RPMI7951 (cell line): ENCODE data around the gene OR4K1. TPM values are rescaled to one million over a fixed set of nuclear protein-coding genes. Genes with fewer than 3 reads are reported as not detected.
A peak's percentile ranks its signal among the peaks of the same experiment; 100 is the strongest.
"Not testable (repeated sequence)": the region's sequence is repeated elsewhere in the genome, so short reads cannot be mapped to it uniquely, and the experiment has no call there.

Experiments
- DNase-seq: peaks from one replicate; pipeline ENCODE4 v3.0.0-alpha.2; 2012; ENCODE audit warnings: low read depth
- total RNA-seq: library from RNA; depleted of rRNA; stranded (reverse); fragments of >200 nt; shearing (Covaris generic); gene quantifications from 2 replicates; pipeline ENCODE4 v1.2.3, GENCODE V29; 2014; rRNA removed

OR4K1 gene, protein sequence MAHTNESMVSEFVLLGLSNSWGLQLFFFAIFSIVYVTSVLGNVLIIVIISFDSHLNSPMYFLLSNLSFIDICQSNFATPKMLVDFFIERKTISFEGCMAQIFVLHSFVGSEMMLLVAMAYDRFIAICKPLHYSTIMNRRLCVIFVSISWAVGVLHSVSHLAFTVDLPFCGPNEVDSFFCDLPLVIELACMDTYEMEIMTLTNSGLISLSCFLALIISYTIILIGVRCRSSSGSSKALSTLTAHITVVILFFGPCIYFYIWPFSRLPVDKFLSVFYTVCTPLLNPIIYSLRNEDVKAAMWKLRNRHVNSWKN
- not detected in 2 replicates for total RNA-seq

DNA sequence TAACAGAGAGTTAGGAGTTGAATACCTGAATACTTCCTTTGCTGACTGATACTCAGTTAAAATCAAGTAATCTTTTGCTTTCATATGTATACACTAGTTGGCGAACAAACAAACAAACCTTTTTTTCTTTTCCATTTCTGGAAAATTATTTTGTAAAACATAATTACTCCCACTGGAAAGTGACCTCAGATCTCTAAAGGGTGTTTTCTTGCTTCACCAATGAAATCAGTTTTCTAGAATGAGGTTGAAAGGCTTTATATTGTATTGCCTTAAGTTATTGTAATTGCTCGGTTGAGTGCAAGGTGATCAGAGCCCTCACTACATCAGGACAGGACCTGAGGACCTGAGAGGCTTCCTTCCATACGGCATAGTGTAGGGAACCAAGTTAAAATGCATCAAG is at the start of gene OR4K1:
OR4K1 (plus strand) TSS at position 301 of the 400 bp plus-strand sequence. CDS start 4,750 bp downstream, outside the sequence.
- no peak for DNase-seq

DNA sequence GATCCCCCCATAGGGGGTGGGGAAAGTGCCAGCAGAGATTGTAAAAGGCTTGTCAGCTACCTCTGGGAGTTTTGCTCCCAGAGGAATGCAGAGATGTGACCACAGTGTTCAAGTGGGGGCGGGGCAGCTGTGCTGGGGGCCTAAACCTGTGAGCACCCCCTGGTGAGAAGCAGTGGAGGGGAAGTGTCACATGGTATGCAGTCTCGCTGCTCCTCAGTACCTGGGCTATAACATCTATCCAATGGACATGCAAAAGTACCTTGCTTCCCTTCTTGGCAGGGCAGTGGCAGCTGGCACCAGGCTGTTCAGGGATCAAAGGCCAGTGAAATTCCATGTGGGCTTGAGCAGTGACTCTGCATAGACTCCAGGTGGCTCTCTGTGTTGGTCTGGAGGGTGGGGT is 35.4 kb upstream of the OR4K1 start:
- no peak for DNase-seq

DNA sequence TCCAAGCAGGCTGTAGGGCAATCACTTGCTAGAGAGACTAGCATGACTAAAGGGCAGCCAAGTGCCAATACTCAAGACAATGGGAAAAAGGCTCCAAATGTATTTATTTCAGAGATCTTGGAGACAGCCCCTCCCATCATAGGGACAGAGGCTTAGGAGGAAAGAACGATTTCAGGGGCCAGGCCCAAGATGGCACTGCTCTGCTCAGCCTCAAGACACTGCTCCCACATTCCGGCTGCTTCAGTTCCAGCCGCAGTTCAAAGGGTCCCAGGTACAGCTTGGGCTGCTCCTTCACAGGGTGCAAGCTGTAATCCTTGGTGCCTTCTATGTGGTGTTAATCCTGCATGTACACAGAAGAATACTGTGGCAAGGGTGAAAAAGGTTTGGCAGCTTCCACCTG is 29.7 kb upstream of the OR4K1 start:
- DNase-seq = no peak

DNA sequence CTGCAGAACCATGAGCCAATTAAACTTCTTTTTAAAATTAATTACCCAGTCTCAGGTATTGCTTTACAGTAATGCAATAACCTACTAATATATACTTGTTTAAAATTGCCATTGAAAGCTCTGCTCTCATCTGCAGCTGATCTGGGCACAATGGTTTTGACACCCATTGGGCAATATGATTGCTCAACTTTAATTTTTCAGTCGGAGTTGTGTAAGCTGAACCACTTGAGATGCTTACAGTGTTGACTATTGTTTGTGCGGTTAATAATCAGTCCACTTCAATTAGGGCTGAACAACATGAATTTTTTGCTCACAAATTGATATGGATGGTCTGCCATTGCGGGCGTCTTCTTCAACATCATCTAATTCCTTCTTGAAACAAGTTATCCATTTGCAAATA is 28.3 kb upstream of the OR4K1 start:
- DNase-seq = no peak

DNA sequence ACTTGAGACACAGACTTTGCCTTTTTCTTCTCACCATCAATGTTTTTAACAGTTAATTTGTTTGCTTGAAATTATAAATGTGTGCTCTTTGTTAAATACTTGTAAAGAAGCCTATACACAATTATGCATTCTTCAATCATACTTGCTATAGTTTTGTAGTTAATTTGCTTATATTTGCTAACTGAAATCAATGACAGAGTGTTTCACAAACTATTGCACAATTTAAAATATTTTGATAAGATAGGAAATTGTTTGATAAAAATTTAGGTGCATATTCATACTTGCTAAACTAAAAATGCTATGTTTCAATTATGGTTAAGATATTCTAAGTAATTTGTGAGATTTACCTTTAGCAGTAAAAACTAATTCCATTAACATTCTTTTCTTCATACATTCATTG is 24.1 kb upstream of the OR4K1 start:
- no peak for DNase-seq

DNA sequence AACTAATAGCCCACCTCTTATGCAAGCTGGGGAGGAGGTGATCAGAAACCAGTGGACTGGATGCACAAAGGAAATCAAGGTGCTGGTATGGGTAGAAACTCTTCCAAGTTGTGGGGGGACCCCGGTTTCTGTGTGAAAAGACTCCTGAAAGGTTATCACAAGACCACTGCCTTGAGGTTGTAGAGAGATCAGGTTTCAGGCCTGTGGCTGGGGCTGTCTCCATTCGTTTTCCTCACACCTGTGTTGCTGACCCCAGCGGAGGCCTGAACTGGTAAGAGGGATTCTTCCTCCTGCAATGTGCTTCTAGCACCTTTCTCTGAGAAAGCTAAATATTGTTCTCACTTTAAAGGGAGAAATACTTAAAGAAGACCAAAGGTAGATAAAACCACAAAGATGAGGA is 19.6 kb upstream of the OR4K1 start:
- DNase-seq = no peak

DNA sequence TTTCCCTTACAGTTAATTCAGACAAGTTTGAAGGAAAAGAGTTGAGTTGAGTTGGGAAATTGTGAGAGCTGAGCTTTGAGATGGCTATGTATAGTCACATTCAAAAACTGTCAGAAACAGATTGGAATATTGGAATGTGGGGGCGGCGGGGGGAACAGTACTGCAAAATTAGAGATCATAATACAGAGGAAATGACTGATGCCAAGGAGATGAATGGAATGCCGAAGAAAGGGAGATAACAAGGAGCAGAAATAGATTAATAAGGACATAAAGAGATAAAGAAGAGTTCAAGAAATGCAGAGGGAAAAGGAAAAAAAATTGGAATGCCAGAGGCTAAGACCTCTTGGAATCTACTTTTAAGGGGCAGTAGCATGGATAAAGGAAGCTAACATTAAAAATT is 13.5 kb upstream of the OR4K1 start:
- DNase-seq = no peak

DNA sequence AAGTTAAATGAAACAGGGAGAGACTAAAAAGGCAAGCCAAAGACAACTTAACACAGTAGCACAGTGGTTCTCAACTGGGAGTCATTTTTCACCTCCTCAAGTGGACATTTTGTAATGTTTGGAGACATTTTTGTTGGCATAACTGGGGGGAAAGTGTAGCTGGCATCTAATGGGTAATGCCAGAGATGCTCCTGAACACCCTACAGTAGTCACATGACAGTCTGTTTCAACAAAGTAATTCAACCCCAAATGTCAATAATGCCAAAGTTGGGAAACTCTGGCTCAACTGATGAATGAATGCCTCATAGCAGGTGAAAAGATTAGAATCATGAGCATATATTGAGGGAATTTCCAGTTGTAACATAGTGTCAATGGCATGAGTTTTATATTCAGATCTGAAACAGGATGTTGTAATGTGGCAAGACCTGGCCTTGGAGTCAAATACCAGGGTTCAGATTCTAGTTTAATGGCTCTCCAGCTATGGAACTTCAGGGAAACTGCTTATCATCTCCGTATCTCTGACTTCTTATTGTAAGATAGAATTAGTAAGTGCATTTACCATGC is 12.7 kb upstream of the OR4K1 start:
- DNase-seq = no peak

DNA sequence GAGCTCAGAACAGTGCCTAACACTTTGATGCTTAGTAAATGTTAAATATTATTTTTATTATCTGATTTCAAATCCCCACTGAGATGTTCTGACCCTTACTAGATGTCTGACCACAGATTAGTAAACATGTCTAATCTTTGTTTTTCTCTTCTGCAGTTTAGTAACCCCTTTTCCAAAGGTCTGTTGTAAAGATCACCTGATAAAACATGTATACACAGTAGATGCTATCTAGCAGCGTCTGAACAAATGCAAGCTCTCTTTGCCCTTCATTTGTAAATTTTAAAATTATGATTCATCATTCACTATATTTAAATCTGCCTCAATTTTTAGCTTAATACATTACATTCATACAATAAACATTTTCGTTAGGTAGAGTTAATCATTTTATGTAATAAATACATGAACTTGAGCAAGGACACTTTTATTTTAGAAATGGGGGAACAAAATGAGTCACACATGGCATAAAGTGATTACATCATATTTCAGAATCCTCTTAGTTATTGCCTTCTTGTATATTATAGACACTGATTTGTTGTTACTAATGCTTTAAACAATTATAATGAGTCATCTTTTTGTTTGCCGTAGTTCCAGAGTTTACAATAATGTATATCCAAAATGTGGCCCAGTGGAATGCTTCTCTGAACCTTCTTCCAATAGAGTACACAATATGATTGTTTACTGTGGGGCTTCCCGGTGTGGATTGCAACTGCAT is 12.0 kb upstream of the OR4K1 start:
- DNase-seq = no peak

DNA sequence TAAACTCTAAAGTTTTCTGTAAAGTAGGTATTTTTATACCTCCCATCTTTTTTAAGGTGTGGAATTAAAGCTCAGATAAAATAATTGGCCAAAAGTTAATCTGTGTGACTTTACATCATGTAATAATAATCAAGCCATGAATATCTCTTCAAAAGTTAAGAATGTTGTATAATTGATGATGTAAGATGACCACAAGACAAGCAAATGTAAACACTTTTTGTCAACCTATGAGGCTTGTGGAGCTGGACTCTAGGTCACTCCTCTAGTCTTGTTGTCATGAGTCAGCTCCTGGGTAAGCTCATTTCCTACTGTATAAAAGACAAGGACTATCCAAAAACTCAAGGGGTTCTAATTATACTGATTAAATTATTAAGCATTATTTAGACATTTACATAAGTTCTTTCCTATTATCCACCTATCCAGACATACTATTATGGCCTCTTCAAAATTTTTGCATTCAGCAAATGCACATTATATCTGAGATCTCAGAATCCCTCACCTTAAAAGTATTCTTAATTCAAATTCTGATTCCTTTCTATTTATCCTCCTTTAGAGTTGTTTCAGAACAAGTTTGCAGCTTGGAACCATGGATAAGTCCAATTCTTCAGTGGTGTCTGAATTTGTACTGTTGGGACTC is 10.6 kb upstream of the OR4K1 start, which contains the start of gene OR4K5:
OR4K5 (plus strand) TSS at position 587 of the 637 bp plus-strand sequence; CDS start at position 587, 0 bp downstream.
- peak; percentile 21 for DNase-seq

DNA sequence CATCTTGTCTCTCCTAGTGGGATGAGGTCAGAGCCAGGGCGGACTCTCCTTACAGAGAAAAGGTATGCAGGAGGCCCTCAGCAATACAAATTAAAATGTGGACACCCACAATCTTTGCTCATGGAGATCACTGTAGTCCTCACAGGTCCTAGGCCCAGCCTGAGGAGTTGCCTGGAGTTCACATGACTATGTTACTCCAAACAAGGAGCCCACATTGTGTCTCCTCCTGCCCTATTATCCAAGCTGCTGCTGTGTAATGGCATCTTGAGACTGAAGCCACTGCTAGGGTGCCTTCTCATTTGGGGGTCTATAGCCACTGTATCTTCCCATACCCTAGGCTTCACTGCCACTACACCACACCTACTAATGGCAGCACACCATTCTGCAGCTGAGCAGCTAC is 11.0 kb downstream of the OR4K1 start:
- DNase-seq = no peak

DNA sequence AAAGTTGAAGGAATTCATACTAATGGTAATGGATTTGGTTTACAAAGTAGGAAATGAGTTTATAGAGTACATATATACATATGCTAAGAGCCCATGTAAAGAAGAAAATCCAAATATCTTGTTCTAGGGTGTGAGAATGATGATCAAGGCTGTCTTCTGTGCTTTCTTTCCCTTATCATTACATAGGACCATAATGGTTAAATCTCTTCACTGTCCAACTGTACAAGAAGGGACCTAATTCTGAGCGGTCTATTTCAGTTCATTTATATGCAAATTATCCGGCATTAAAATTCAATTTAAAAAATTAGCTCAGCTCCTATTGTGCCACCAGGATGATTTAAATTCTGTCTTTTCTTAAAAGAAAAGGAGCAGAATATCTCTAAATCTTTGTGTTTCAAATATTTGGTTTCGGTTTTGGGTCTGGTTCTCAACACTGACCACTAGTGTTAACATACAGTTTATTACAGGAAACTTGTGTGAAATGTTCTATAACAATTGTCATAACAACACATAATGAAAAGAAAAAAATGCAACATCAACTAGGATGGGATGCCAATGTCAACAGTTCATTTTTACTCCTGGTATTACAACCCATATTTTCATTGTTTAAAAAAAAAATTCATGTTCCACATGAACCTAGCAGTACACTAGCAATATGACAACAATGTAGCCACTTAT is 16.8 kb downstream of the OR4K1 start:
- peak; percentile 68 for DNase-seq

DNA sequence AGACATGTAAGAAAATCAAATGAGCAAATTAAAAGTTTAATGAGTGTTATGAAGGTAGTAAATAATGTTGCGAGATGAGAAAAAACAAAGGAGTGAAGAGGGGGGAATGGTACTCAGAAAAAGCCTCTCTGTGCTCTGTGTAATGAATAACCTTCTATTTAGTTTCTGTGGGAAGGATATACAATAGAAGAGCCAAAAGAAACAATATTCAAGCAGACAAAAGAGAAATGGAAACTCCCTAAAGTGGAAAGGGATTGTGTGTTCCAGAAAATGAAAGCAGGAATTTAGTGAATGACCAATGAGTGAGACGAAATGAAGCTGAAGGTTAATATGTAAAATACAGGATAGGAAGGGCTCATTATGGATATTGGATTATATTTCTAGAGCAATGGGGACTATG is 18.5 kb downstream of the OR4K1 start:
- peak; percentile 36 for DNase-seq

DNA sequence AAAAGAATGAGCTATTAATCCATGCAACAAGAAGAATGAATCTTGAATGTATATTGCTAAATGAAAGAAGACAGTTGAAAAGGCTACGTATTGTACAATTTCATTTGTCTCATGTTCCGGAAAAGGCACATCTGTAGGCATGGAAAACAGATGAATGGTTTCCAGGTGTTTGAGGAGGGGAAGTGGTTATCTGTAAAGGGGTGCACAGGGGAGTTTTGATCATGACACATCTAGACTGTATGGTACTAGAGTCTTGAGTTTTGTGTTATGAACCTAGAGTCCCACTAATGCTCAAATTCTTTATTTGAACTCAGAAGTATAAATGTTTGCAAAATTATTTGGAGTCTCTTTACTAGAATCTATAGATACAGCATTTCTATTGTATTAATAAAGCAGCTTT is 39.0 kb downstream of the OR4K1 start:
- DNase-seq = not testable (repeated sequence)

DNA sequence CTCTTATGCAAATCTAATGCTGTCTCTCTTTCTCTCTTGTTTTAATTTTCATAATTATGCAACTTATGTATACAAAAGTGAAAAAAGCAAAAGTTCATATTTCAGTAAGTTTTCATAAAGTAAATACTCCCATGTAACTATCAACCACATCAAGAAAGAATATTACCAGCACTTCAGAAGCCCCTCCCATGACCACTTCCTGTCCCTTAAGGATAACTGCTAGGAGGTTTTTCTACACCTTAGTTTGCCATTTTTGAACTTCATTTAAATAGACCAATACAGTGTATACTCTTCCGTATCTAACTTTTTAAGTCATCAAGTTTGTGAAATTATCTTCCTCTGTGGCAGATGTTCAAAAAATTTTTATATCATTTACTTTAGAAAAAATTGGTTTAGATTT is 44.1 kb downstream of the OR4K1 start:
- no peak for DNase-seq

DNA sequence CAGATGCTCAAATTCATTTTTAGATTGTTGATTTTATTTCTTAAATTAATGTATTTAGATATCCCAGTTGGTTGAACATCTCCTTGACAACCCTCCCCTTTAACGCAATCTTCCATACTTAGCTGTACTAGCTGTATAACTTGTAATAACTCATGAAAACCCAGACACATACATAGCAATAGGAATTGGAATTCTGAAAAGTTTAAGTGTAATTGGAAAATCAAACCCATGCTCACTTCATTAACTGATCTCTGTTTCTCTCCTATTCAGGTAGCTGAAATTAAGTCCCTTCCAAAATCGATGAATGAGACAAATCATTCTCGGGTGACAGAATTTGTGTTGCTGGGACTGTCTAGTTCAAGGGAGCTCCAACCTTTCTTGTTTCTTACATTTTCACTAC is 44.6 kb downstream of the OR4K1 start, which contains the start of gene OR4K15:
OR4K15 (plus strand) TSS at position 301 of the 400 bp plus-strand sequence; CDS start at position 301, 0 bp downstream.
- no peak for DNase-seq

Other genes starting within 250 kb of the OR4K1 start
- gene OR11H2, start 217.0 kb upstream of the OR4K1 start, total RNA-seq = 0.78 TPM in 1 of 2 replicates, not detected in the other
- gene OR4Q3, start 187.3 kb upstream of the OR4K1 start, total RNA-seq = not detected in 2 replicates
- gene OR4M1, start 157.4 kb upstream of the OR4K1 start, total RNA-seq = not detected in 2 replicates
- gene OR4N2, start 127.1 kb upstream of the OR4K1 start, total RNA-seq = under 0.01 and 0.10 TPM in 2 replicates
- gene OR4K2, start 55.8 kb upstream of the OR4K1 start, total RNA-seq = not detected in 2 replicates
- gene OR4K5, start 10.3 kb upstream of the OR4K1 start, total RNA-seq = not detected in 2 replicates
- not detected in 2 replicates for gene OR4K15, start 44.7 kb downstream of the OR4K1 start, total RNA-seq
- gene OR4Q2, start 71.2 kb downstream of the OR4K1 start, total RNA-seq = not detected in 2 replicates
- gene OR4K14, start 88.4 kb downstream of the OR4K1 start, total RNA-seq = not detected in 2 replicates
- not detected in 2 replicates for gene OR4K13, start 105.1 kb downstream of the OR4K1 start, total RNA-seq
- not detected in 2 replicates for gene OR4L1, start 129.1 kb downstream of the OR4K1 start, total RNA-seq
- gene OR4K17, start 179.8 kb downstream of the OR4K1 start, total RNA-seq = not detected in 2 replicates
- not detected in 2 replicates for gene OR4N5, start 207.9 kb downstream of the OR4K1 start, total RNA-seq